Inferior parietal cortex (tissue), 1 donor: ENCODE data around the gene TCIRG1.
A peak's percentile ranks its signal among the peaks of the same experiment; 100 is the strongest.
"Not testable (repeated sequence)": the region's sequence is repeated elsewhere in the genome, so short reads cannot be mapped to it uniquely, and the experiment has no call there.

Source experiments
- DNase-seq: peaks from one replicate; pipeline ENCODE4 v3.0.0-alpha.2; 2016; ENCODE audit errors: extremely low spot score

The TCIRG1 gene

GRCh38 chr11:68082481-68082880 is 43.7 kb downstream of the TCIRG1 start:
- DNase-seq: no peak

- no peak for DNase-seq
Measured at GRCh38 chr11:68083517-68083916, 44.7 kb downstream of the TCIRG1 start.

- DNase-seq: no peak
Measured at GRCh38 chr11:68089679-68090078, 50.9 kb downstream of the TCIRG1 start.

- DNase-seq: no peak
Measured at GRCh38 chr11:68090287-68090686, 51.5 kb downstream of the TCIRG1 start.

DNA sequence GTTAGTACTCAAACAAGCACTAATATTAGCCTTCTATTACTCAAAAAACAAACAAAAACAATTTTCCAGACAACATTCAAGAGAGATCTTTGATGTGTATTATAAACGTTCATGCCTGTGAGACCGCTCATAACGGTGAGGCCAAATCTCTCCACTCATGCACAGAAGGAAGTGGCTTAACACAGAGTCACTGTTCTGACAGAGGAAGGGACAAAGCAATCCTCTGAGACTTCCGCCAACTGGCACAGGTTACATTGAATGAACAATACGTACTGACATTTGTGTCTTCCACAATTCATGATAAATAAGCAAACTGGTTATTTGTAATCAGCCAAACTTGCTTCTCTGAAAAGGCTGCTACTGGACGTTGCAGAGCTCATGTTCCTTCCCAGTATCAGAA is 51.9 kb downstream of the TCIRG1 start:
- peak; percentile 77 for DNase-seq

DNA sequence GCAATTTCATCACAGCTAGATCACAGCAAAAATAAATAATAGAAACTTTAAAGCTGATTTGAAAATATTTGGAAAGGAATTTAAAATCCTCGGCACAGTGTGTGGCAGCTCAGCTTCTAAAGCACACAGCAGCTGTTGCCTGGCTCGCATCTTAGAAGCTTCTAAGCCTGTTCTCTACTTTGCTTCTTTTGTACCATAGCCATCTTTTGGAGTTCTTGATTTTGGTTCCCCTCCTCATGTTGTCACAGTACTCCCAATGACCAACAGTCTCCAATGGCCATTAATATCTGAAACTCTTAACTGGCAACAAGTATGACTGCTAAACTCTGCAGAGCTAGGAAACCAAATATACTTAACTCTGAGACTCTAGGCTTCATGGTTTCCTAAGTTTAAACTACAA is 53.6 kb downstream of the TCIRG1 start:
- no peak for DNase-seq

DNA sequence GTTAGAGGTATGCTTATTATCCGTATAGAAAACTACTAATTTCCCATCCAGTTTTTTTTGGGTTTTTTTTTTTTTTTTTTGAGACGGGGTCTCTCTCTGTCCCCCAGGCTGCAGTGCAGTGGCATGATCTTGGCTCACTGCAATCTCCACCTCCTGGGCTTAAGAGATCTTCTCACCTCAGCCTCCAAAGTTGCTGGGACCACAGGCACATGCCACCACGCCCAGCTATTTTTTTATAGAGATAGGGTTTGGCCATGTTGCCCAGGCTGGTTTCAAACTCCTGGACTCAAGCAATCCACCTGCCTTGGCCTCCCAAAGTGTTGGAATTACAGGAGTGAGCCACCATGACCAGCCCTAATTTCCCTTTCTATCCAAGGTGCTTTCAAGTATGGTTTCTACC is 54.1 kb downstream of the TCIRG1 start:
- not testable (repeated sequence) for DNase-seq

GRCh38 chr11:68093565-68093964 is 54.7 kb downstream of the TCIRG1 start:
- DNase-seq: peak; percentile 48

DNA sequence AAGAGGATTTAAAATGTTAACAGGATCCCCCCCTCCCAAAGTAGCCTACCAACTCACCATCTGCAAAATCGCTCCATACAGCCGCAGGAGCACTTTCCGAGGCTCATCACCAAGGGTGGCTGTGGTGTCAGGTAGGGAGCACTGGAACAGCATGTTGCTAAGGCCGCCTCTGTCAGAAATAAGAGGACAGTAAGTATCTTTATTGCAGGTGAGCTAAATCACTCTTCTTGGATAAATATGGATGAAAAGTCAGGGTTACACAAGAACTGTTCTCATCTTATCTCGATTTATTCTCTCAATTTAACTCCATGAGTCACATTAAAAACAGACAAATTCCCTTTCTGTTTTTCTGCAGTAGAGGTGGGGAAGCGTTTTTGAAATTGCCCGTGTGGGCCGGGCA is 58.1 kb downstream of the TCIRG1 start:
- DNase-seq: no peak

DNA sequence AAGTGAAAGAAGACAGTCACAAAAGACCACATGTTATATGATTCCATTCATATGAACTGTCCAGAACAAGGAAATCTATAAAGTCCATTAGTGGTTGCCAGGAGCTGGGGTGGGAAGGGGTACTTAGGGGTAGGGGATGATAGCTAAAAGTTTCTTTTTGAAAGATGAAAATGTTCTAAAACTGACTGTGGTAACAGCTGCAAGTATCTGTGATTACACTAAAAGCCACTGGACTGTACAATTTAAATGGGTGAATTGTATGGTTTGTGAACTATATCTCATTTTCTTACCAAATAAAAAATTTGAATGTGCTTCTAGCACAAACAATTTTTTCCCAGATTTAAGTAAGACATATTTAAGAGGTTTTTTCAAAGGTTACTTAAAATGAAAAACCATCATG is 60.2 kb downstream of the TCIRG1 start:
- DNase-seq: no peak

GRCh38 chr11:68099474-68100405 is 60.9 kb downstream of the TCIRG1 start:
- DNase-seq: no peak
